ENCODE results near the gene DNAI1.

DNA sequence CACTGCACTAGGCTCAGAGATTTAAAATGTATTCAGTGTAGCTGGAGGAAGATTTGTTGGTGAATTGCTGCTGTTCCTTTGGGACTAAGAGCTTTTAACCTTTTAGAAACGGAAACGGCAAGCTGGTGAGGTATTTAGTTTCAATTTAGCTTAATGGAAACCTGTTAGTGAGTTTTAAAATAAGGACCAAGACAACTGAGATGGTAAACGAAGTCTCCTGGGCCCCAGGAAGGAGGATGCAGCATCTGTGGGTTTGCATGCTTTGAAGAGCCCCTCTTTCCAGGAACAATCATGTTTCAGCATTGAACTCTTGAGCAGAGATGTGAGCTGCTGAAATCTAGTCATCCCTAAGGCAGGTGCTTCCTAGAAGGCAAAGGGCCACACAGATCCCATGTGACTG is 16.5 kb downstream of the DNAI1 start:
- TF ChIP-seq RAD21 (conservative IDR thresholded peaks at IDR 0.05 in 1 of 2, IDR thresholded peaks at IDR 0.05 in 1 of 2) (no peak), CEBPB (IDR thresholded peaks at IDR 0.05) (no peak), POLR2A (IDR thresholded peaks at IDR 0.05; ENCODE audit: low read length) (no peak), RNF2 (IDR thresholded peaks at IDR 0.05; ENCODE audit: borderline replicate concordance, low read depth) (no peak), GATA3 (IDR thresholded peaks at IDR 0.05; ENCODE audit: borderline replicate concordance) (no peak)
- TF ChIP-seq, protein P1, sequence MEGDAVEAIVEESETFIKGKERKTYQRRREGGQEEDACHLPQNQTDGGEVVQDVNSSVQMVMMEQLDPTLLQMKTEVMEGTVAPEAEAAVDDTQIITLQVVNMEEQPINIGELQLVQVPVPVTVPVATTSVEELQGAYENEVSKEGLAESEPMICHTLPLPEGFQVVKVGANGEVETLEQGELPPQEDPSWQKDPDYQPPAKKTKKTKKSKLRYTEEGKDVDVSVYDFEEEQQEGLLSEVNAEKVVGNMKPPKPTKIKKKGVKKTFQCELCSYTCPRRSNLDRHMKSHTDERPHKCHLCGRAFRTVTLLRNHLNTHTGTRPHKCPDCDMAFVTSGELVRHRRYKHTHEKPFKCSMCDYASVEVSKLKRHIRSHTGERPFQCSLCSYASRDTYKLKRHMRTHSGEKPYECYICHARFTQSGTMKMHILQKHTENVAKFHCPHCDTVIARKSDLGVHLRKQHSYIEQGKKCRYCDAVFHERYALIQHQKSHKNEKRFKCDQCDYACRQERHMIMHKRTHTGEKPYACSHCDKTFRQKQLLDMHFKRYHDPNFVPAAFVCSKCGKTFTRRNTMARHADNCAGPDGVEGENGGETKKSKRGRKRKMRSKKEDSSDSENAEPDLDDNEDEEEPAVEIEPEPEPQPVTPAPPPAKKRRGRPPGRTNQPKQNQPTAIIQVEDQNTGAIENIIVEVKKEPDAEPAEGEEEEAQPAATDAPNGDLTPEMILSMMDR (IDR thresholded peaks at IDR 0.05) = no peak
- TF ChIP-seq, protein P2, sequence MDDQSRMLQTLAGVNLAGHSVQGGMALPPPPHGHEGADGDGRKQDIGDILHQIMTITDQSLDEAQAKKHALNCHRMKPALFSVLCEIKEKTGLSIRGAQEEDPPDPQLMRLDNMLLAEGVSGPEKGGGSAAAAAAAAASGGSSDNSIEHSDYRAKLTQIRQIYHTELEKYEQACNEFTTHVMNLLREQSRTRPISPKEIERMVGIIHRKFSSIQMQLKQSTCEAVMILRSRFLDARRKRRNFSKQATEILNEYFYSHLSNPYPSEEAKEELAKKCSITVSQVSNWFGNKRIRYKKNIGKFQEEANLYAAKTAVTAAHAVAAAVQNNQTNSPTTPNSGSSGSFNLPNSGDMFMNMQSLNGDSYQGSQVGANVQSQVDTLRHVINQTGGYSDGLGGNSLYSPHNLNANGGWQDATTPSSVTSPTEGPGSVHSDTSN (IDR thresholded peaks at IDR 0.05) = no peak
- TF ChIP-seq, protein P3, sequence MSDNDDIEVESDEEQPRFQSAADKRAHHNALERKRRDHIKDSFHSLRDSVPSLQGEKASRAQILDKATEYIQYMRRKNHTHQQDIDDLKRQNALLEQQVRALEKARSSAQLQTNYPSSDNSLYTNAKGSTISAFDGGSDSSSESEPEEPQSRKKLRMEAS (IDR thresholded peaks at IDR 0.05) = no peak
